Prostate gland (tissue), 2 donors: ENCODE measurements around the gene SLC9C1.

Source experiments
- CTCF ChIP-seq, 4 experiments: fragments of 200-600 bp in 2 of 4; fragments of 450-650 bp in 2 of 4; sonication (generic) in 2 of 4; IDR thresholded peaks; 1 replicate in 3 of 4; 2 replicates in 1 of 4; pipeline ENCODE4 v1.5.1; 2016 to 2019; ENCODE audit warnings: antibody characterized with exemption in 4 of 4, mild to moderate bottlenecking in 2 of 4, moderate library complexity in 2 of 4
- POLR2A ChIP-seq: fragments of 450-650 bp; IDR thresholded peaks from one replicate; pipeline ENCODE4 v1.6.1; 2016; ENCODE audit warnings: antibody characterized with exemption, mild to moderate bottlenecking

DNA sequence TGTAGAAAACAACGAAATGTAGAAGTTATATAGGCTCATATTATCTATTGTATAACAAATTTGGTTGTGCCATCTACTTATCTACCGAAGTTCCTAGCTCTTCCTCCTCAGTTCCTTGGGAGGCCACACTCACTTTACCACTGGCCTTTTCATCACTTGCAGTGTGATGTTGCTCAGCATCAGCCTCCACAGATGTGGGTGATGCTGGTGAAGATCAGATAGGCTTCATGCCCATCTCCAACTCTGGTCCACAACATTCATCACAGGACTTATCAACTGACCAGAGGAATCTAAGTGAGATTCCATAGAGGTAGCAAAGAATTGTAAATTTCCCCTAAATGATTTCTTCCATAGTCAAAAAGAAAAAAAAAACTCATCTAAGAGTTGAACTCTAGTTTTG lies 47.4 kb upstream of the SLC9C1 start:
- TF ChIP-seq CTCF (IDR thresholded peaks at IDR 0.05): no peak
- TF ChIP-seq POLR2A: no peak
